Right lobe of liver (tissue), 4 donors: ENCODE measurements around the gene SLC39A12.

Experiments
- POLR2A ChIP-seq: fragments of 450-650 bp; IDR thresholded peaks from one replicate; pipeline ENCODE4 v1.6.1; 2017; ENCODE audit warnings: antibody characterized with exemption, mild to moderate bottlenecking
- TF ChIP-seq, protein P1 (sequence below), 4 donors: fragments of 200-600 bp in 3 of 4; fragments of 450-650 bp in 1 of 4; IDR thresholded peaks; one replicate each; pipeline versions ENCODE4 v1.5.1 to v1.8.0; 2016 to 2022; ENCODE audit warnings: antibody characterized with exemption in 4 of 4, mild to moderate bottlenecking in 2 of 4
- donor health status: DM: no; HTN: no; CAD: no.
- donor health status: DM: no; HTN: no; CAD: no.
- donor health status: DM: no; HTN: yes; CAD: no.

DNA sequence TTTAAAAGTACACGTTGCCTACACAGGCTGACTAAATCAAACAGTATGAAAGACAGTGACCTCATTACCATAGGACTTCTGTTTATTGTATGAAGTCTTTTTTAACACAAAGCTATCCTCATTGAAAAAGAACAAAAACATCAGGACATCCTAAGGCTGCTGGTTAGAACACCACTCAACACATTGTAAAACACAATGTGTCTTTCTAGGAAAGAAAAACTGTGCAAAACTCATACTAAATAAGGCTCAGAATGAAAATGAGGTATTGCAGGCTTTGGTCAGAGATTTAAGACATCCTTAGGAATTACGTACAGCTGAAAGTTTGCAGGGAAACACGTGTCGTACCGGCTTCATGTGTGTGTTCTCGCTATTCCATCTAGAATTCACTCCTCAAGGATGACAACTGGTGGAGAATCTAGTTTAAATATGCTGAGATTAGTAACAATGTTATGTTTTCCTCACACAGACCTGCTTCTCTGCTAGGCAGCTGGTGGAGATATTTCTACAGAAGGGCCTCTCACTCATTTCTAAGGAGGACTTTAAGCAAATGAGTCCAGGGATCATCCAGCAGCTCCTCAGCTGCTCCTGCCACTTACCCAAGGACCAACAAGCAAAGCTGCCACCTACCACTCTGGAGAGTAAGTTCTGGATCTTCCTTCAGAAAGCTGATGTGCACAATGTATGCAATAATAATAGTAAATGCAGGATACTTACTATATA lies 29.3 kb downstream of the SLC39A12 start:
- TF ChIP-seq, protein P1, sequence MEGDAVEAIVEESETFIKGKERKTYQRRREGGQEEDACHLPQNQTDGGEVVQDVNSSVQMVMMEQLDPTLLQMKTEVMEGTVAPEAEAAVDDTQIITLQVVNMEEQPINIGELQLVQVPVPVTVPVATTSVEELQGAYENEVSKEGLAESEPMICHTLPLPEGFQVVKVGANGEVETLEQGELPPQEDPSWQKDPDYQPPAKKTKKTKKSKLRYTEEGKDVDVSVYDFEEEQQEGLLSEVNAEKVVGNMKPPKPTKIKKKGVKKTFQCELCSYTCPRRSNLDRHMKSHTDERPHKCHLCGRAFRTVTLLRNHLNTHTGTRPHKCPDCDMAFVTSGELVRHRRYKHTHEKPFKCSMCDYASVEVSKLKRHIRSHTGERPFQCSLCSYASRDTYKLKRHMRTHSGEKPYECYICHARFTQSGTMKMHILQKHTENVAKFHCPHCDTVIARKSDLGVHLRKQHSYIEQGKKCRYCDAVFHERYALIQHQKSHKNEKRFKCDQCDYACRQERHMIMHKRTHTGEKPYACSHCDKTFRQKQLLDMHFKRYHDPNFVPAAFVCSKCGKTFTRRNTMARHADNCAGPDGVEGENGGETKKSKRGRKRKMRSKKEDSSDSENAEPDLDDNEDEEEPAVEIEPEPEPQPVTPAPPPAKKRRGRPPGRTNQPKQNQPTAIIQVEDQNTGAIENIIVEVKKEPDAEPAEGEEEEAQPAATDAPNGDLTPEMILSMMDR (IDR thresholded peaks at IDR 0.05) = no peak
- no peak for TF ChIP-seq POLR2A
